ENCODE measurements around the gene SHANK2. TPM values are rescaled to one million over a fixed set of nuclear protein-coding genes. Genes with fewer than 3 reads are reported as not detected.

SHANK2 gene
- total RNA-seq, 4 donors from 2014 or later, result 26.2 to 95.5 (median 45.1) TPM

DNA sequence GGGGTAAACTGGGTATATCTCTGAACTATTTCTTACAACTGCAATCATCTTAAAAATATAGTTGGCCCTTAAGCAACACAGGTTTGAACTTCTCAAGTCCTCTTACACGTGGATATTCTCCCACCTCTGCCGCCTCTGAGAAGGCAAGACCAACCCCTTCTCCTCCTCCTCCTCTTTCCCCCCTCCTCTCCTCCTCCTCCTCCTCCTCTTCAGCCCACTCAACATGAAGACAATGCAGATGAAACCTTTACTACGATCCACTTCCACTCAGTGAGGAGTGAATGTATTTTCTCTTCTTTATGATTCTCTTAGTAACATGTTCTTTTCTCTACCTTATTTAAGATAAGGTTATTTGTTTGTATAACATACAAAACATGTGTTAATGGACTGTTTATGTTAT, 20.0 kb downstream of the SHANK2 start:
- no peaks in the 10 kb centered on the region for H3K27me3 ChIP-seq
- DNase-seq, result no peak
- H3K27ac ChIP-seq, result no peak overlapping the region
- in situ Hi-C loops (cut with MboI; ENCODE audit: low pct_ligation_motif_present in 1 of 4, low pct_unique_long_range_greater_than_20kb in 1 of 4, low sequenced_read_pairs in 3 of 4), result no loop called here
- H3K36me3 ChIP-seq, result no peaks in the 10 kb centered on the region
- WGBS, 2 donors (ENCODE audit: low coverage in 1 of 2), result 83 to 93% methylated on average over 2 to 3 of the region's 3 CpGs
- TF ChIP-seq POLR2A (IDR thresholded peaks at IDR 0.05) (no peak), POLR2AphosphoS5 (IDR thresholded peaks at IDR 0.05) (no peak), EP300 (IDR thresholded peaks at IDR 0.05; ENCODE audit: low read depth) (no peak)
- TF ChIP-seq, protein P1, sequence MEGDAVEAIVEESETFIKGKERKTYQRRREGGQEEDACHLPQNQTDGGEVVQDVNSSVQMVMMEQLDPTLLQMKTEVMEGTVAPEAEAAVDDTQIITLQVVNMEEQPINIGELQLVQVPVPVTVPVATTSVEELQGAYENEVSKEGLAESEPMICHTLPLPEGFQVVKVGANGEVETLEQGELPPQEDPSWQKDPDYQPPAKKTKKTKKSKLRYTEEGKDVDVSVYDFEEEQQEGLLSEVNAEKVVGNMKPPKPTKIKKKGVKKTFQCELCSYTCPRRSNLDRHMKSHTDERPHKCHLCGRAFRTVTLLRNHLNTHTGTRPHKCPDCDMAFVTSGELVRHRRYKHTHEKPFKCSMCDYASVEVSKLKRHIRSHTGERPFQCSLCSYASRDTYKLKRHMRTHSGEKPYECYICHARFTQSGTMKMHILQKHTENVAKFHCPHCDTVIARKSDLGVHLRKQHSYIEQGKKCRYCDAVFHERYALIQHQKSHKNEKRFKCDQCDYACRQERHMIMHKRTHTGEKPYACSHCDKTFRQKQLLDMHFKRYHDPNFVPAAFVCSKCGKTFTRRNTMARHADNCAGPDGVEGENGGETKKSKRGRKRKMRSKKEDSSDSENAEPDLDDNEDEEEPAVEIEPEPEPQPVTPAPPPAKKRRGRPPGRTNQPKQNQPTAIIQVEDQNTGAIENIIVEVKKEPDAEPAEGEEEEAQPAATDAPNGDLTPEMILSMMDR (IDR thresholded peaks at IDR 0.05), result no peak
- H3K4me1 ChIP-seq, result no peaks in the 10 kb centered on the region
- H3K9me3 ChIP-seq, result peaks cover 4 to 8% of the 10 kb centered on the region in 2 donors
- intact Hi-C loops (cut with DNase I; ENCODE audit: low total_unique reads), result no loop called here
- no peak overlapping the region for H3K4me3 ChIP-seq

- 82 to 84% methylated on average over 1 of the region's 1 CpG for WGBS, 2 donors (ENCODE audit: low coverage in 1 of 2)
- Histone ChIP-seq H3K36me3 (no peaks in the 10 kb centered on the region), H3K27me3 (no peaks in the 10 kb centered on the region), H3K27ac (no peak overlapping the region), H3K9me3 (peaks cover 17 to 21% of the 10 kb centered on the region in 2 donors), H3K4me3 (no peak overlapping the region), H3K4me1 (no peaks in the 10 kb centered on the region)
- TF ChIP-seq EP300 (IDR thresholded peaks at IDR 0.05; ENCODE audit: low read depth) (no peak), POLR2A (IDR thresholded peaks at IDR 0.05) (no peak)
- TF ChIP-seq, protein P1 (IDR thresholded peaks at IDR 0.05), result no peak
- intact Hi-C loops (cut with DNase I; ENCODE audit: low total_unique reads) (no loop called here), in situ Hi-C loops (cut with MboI; ENCODE audit: low pct_ligation_motif_present in 1 of 4, low pct_unique_long_range_greater_than_20kb in 1 of 4, low sequenced_read_pairs in 3 of 4) (no loop called here)
- no peak for DNase-seq
Measured at GRCh38 chr11:71228961-71229360, 23.4 kb downstream of the SHANK2 start.

GRCh38 chr11:71227058-71227659, 25.2 kb downstream of the SHANK2 start:
- no peak overlapping the region for H3K4me3 ChIP-seq
- H3K36me3 ChIP-seq, result no peaks in the 10 kb centered on the region
- no peak for TF ChIP-seq POLR2AphosphoS5 (IDR thresholded peaks at IDR 0.05)
- TF ChIP-seq POLR2A (IDR thresholded peaks at IDR 0.05), result no peak
- TF ChIP-seq EP300 (IDR thresholded peaks at IDR 0.05; ENCODE audit: low read depth), result no peak
- TF ChIP-seq, protein P1 (IDR thresholded peaks at IDR 0.05), result no peak
- no peaks in the 10 kb centered on the region for H3K4me1 ChIP-seq
- DNase-seq, result no peak
- WGBS, 2 donors (ENCODE audit: low coverage in 1 of 2), result 64 to 65% methylated on average over 1 of the region's 1 CpG
- H3K9me3 ChIP-seq, result peaks cover 17 to 21% of the 10 kb centered on the region in 2 donors
- intact Hi-C loops (cut with DNase I; ENCODE audit: low total_unique reads) (no loop called here), in situ Hi-C loops (cut with MboI; ENCODE audit: low pct_ligation_motif_present in 1 of 4, low pct_unique_long_range_greater_than_20kb in 1 of 4, low sequenced_read_pairs in 3 of 4) (no loop called here)
- no peaks in the 10 kb centered on the region for H3K27me3 ChIP-seq
- H3K27ac ChIP-seq, result no peak overlapping the region

DNA sequence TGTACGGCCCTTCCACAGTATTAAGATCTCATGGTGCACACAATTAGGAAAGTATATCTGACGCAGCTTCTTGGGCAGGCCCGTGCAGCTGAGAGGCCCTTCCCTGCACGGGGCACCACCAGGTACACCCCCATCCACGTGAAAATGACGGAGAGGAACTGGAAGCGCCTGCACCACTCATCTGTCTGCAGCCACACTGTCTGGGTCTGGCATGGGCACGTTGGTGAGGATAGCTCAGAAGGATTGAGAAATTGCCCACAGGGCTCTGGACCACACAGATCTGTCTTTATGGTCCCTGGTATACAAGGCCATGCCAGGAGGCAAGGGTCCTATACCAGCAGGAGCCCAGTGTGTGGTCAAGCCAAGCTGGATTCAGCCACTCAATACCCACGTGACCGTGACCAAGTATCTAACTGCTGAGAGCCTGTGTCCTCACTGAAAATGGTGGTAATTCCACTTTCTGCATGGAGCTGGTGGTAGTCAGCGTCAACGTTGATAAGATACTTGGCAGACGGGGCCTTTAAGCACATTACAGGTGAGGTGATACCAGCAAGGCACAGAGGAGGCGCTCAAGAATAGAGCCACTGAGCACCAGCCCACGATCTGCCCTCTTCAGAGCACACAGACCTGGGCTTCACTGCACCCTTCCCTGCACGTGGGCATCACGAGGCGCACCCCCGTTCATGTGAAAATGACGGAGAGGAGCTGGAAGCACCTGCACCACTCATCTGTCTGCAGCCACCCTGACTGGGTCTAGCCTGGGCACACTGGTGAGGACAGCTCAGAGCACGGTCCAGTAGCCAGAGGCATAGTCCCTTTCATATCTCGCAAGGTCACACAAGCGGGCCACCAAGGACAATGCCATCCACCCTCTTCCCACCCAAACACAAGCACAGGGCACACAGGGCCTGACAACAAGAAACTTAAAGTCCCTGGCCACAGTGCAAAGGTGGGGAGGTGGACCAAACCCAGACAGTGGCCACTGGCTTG, 28.4 kb downstream of the SHANK2 start:
- Histone ChIP-seq H3K27me3 (no peaks in the 10 kb centered on the region), H3K9me3 (peaks cover 17 to 21% of the 10 kb centered on the region in 2 donors), H3K4me1 (no peaks in the 10 kb centered on the region), H3K4me3 (no peak overlapping the region), H3K27ac (no peak overlapping the region), H3K36me3 (no peaks in the 10 kb centered on the region)
- intact Hi-C loops (cut with DNase I; ENCODE audit: low total_unique reads), result no loop called here
- TF ChIP-seq, protein P1 (IDR thresholded peaks at IDR 0.05), result no peak
- no peak for TF ChIP-seq POLR2A (IDR thresholded peaks at IDR 0.05)
- no peak for TF ChIP-seq POLR2AphosphoS5 (IDR thresholded peaks at IDR 0.05)
- no peak for TF ChIP-seq EP300 (IDR thresholded peaks at IDR 0.05; ENCODE audit: low read depth)
- in situ Hi-C loops (cut with MboI; ENCODE audit: low pct_ligation_motif_present in 1 of 4, low pct_unique_long_range_greater_than_20kb in 1 of 4, low sequenced_read_pairs in 3 of 4), result no loop called here
- WGBS, 2 donors (ENCODE audit: low coverage in 1 of 2), result 88% methylated on average over 5 to 23 of the region's 23 CpGs
- DNase-seq, result no peak
